DND-41 (cell line): Measurements from ENCODE around the gene BRI3BP.

Source experiments
- CTCF ChIP-seq: IDR thresholded peaks from 2 replicates; pipeline ENCODE4 v1.5.1; 2012; ENCODE audit warnings: borderline replicate concordance, low read length, moderate library complexity, mild to moderate bottlenecking; ENCODE audit not compliant: poor library complexity, severe bottlenecking; ENCODE audit errors: extremely low read depth
- EZH2 ChIP-seq: IDR thresholded peaks from 3 replicates; pipeline ENCODE4 v1.6.1; 2012; ENCODE audit warnings: borderline replicate concordance, low read depth, mild to moderate bottlenecking, moderate library complexity, low read length, inconsistent platforms; ENCODE audit not compliant: severe bottlenecking

- no peak for TF ChIP-seq CTCF
- no peak for TF ChIP-seq EZH2
These were observed 71.8 kb downstream of the BRI3BP start, which contains the start of gene AACS for GRCh38 chr12:125065021-125065918.
